HAP-1 (cell line): Measurements from ENCODE around the gene ARRDC5.
A peak's percentile ranks its signal among the peaks of the same experiment; 100 is the strongest.

Source experiments
- DNase-seq, 2 experiments: peaks; one replicate each; pipeline ENCODE4 v3.0.0-alpha.2; 2016 to 2020; ENCODE audit warnings: low spot score in 2 of 2
- H3K27me3 ChIP-seq: fragments of 250-450 bp; sonication (Bioruptor Pico); 2 replicates; pipeline ENCODE4 v1.5.1; 2020; ENCODE audit warnings: low read depth, mild to moderate bottlenecking, moderate library complexity
- H3K36me3 ChIP-seq: fragments of 250-450 bp; sonication (Bioruptor Pico); replicated peaks from 2 replicates; pipeline ENCODE4 v1.5.1; 2020; ENCODE audit warnings: mild to moderate bottlenecking
- H3K4me1 ChIP-seq: fragments of 250-450 bp; sonication (Bioruptor Pico); 2 replicates; pipeline ENCODE4 v1.5.1; 2020; ENCODE audit warnings: mild to moderate bottlenecking
- H3K4me3 ChIP-seq: fragments of 250-450 bp; sonication (Bioruptor Pico); 2 replicates; pipeline ENCODE4 v1.5.1; 2020; ENCODE audit warnings: mild to moderate bottlenecking, moderate library complexity
- H3K9me3 ChIP-seq: fragments of 250-450 bp; sonication (Bioruptor Pico); 2 replicates; pipeline ENCODE4 v1.5.1; 2020; ENCODE audit warnings: mild to moderate bottlenecking, moderate library complexity
- in situ Hi-C: fragments of 300-500 bp; cut with MboI; formaldehyde crosslinking; loops from 3 replicates; pipeline ENCODE4 v1.14.3; 2020; ENCODE audit warnings: low sequenced_read_pairs, inconsistent platforms, mixed read lengths

Gene ARRDC5

GRCh38 chr19:4916292-4917082, 13.8 kb upstream of the ARRDC5 start:
- Histone ChIP-seq H3K4me1 (peaks cover 20% of the 10 kb centered on the region), H3K36me3 (peaks cover 89% of the 10 kb centered on the region), H3K9me3 (no peaks in the 10 kb centered on the region), H3K27me3 (no peaks in the 10 kb centered on the region), H3K4me3 (no peak overlapping the region)
- no peak for DNase-seq
- in situ Hi-C loops = no loop called here

- in situ Hi-C loops = no loop called here
- no peaks in the 10 kb centered on the region for H3K9me3 ChIP-seq
- peak; percentile 17 to 66 for DNase-seq
- H3K27me3 ChIP-seq = no peaks in the 10 kb centered on the region
- no peak overlapping the region for H3K4me3 ChIP-seq
- peaks cover 83% of the 10 kb centered on the region for H3K36me3 ChIP-seq
- peaks cover 23% of the 10 kb centered on the region for H3K4me1 ChIP-seq
Measured at GRCh38 chr19:4914736-4915501, 12.2 kb upstream of the ARRDC5 start.

GRCh38 chr19:4913996-4914735, 11.5 kb upstream of the ARRDC5 start:
- H3K4me3 ChIP-seq = no peak overlapping the region
- DNase-seq = peak in 1 of 2 experiments; percentile 30
- H3K4me1 ChIP-seq = peaks cover 24% of the 10 kb centered on the region
- in situ Hi-C loops = no loop called here
- peaks cover 75% of the 10 kb centered on the region for H3K36me3 ChIP-seq
- no peaks in the 10 kb centered on the region for H3K9me3 ChIP-seq
- no peaks in the 10 kb centered on the region for H3K27me3 ChIP-seq

GRCh38 chr19:4911786-4912672, 9.3 kb upstream of the ARRDC5 start:
- peaks cover 59% of the 10 kb centered on the region for H3K36me3 ChIP-seq
- peak; percentile 55 to 81 for DNase-seq
- in situ Hi-C loops = no loop called here
- H3K27me3 ChIP-seq = no peaks in the 10 kb centered on the region
- H3K4me3 ChIP-seq = peak overlapping the region; percentile 64
- H3K9me3 ChIP-seq = no peaks in the 10 kb centered on the region
- H3K4me1 ChIP-seq = peaks cover 27% of the 10 kb centered on the region

- DNase-seq = no peak
- in situ Hi-C loops = no loop called here
Measured at GRCh38 chr19:4911314-4911713, 8.6 kb upstream of the ARRDC5 start.

GRCh38 chr19:4910594-4911281, 8.0 kb upstream of the ARRDC5 start:
- H3K27me3 ChIP-seq = no peaks in the 10 kb centered on the region
- H3K9me3 ChIP-seq = no peaks in the 10 kb centered on the region
- in situ Hi-C loops = no loop called here
- DNase-seq = peak; percentile 59 to 71
- H3K36me3 ChIP-seq = peaks cover 49% of the 10 kb centered on the region
- H3K4me3 ChIP-seq = peak overlapping the region; percentile 64
- H3K4me1 ChIP-seq = peaks cover 27% of the 10 kb centered on the region

More at GRCh38 chr19:4911314-4911713, 8.6 kb upstream of the ARRDC5 start:
- Histone ChIP-seq H3K4me1 (peaks cover 27% of the 10 kb centered on the region), H3K9me3 (no peaks in the 10 kb centered on the region), H3K36me3 (peaks cover 53% of the 10 kb centered on the region), H3K27me3 (no peaks in the 10 kb centered on the region), H3K4me3 (peak overlapping the region; percentile 64)

GRCh38 chr19:4909897-4910593, 7.3 kb upstream of the ARRDC5 start:
- DNase-seq = peak; percentile 91 to 97
- peaks cover 42% of the 10 kb centered on the region for H3K36me3 ChIP-seq
- in situ Hi-C loops = no loop called here
- no peaks in the 10 kb centered on the region for H3K9me3 ChIP-seq
- peak overlapping the region; percentile 64 for H3K4me3 ChIP-seq
- H3K4me1 ChIP-seq = peaks cover 23% of the 10 kb centered on the region
- H3K27me3 ChIP-seq = no peaks in the 10 kb centered on the region

GRCh38 chr19:4909156-4909896, 6.6 kb upstream of the ARRDC5 start, which contains the start of gene UHRF1:
UHRF1 (plus strand) TSS chr19:4909501; CDS start chr19:4910886, 1,385 bp downstream.
- no peaks in the 10 kb centered on the region for H3K27me3 ChIP-seq
- peak within 1 kb of the TSS; percentile 64 for H3K4me3 ChIP-seq
- H3K36me3 ChIP-seq = peaks cover 35% of the 10 kb centered on the region
- no peaks in the 10 kb centered on the region for H3K9me3 ChIP-seq
- H3K4me1 ChIP-seq = peaks cover 18% of the 10 kb centered on the region
- DNase-seq = peak; percentile 69 to 88
- in situ Hi-C loops = no loop called here

GRCh38 chr19:4908781-4909155, 6.1 kb upstream of the ARRDC5 start:
- DNase-seq = no peak
- in situ Hi-C loops = no loop called here
- H3K4me1 ChIP-seq = peaks cover 12% of the 10 kb centered on the region
- no peaks in the 10 kb centered on the region for H3K9me3 ChIP-seq
- H3K4me3 ChIP-seq = peak overlapping the region; percentile 64; the same call in 1 of the 2 replicates
- H3K27me3 ChIP-seq = no peaks in the 10 kb centered on the region
- peaks cover 29% of the 10 kb centered on the region for H3K36me3 ChIP-seq

- no peaks in the 10 kb centered on the region for H3K9me3 ChIP-seq
- DNase-seq = no peak
- H3K36me3 ChIP-seq = peaks cover 26% of the 10 kb centered on the region
- in situ Hi-C loops = no loop called here
- peaks cover 12% of the 10 kb centered on the region for H3K4me1 ChIP-seq
- no peaks in the 10 kb centered on the region for H3K27me3 ChIP-seq
- H3K4me3 ChIP-seq = no peak overlapping the region
Measured at GRCh38 chr19:4908360-4908759, 5.7 kb upstream of the ARRDC5 start.

- H3K36me3 ChIP-seq = peaks cover 14% of the 10 kb centered on the region
- H3K9me3 ChIP-seq = no peaks in the 10 kb centered on the region
- peaks cover 9% of the 10 kb centered on the region for H3K4me1 ChIP-seq
- no peaks in the 10 kb centered on the region for H3K27me3 ChIP-seq
- H3K4me3 ChIP-seq = no peak overlapping the region
- no peak for DNase-seq
- in situ Hi-C loops = no loop called here
Measured at GRCh38 chr19:4906963-4907362, 4.3 kb upstream of the ARRDC5 start.
